Fibroblast of skin of right quadriceps (primary cell): ENCODE results near the gene ABCA2.
A peak's percentile ranks its signal among the peaks of the same experiment; 100 is the strongest.
"Not testable (repeated sequence)": the region's sequence is repeated elsewhere in the genome, so short reads cannot be mapped to it uniquely, and the experiment has no call there.

Source experiments
- DNase-seq: peaks from one replicate; pipeline ENCODE4 v3.0.0-alpha.2; 2013

Gene ABCA2

DNA sequence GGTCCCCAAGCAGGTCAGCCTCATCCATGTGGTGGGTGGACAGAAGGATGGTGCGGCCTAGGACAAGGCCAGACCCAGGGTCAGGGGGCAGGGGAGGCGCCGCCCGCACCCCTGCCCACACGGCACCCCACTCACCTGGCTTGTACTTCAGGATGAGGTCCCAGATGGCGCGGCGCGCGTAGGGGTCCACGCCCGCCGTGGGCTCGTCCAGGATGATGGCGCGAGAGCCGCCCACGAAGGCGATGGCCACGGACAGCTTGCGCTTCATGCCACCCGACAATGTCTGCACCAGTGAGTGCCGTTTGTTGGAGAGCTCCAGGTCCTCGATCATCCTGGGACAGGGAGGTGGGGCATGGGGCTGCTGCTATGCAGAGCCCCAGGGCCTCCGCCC is 12.5 kb downstream of the ABCA2 start:
- no peak for DNase-seq

DNA sequence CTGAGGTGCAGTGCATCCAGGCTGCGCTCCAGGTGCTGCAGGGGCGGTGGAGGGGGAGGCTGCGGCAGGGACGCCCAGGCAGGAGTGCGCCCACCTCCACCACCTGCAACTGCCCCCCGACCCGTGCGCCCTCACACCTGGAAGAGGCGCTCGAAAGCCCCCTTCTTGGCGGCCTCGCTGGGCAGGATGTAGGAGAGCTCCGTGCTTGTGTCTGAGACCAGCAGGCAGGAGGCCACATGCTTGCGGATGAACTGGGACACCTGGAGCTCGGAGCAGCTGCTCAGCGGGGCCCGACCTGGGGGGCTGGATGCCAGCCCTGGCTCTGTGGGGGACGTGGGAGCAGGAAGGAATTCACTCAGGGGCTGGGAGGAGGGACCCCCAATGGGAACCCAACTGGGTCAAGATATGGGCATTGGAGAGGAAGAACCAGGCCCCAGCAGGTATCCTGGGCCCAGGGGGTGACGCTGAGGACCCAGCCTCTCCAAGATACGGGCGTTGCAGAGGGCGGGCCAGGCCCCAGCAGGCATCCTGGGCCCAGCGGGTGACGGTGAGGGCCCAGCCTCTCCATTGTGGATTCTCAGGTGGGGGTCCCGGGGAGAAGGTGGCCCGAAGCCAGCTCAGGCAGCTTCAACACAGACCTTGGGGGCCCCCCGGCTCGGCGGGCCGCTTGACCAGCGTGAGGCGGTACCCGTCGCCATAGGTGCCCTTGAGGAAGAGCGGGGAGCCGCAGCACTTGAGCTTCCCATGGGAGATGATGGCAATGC is 13.1 kb downstream of the ABCA2 start:
- DNase-seq = no peak

DNA sequence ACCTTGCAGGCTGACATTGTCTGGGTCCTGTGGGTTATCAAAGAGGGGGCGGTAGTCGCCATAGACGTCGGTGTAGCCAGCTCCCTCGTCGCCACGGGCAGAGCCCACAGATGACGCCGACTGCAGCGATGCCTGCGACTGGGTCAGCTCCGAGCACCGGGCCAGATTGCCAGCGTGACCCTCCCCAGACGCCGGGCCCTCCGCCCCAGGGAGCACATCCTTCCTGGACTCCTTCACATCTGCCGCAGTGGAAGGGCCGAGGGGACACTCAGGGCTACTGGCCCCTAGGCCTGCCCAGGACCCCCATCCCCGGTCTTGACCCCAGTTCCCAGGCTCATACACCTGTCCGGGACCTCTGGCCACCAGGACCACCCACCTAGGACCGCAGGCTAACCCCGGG is 13.9 kb downstream of the ABCA2 start:
- DNase-seq = no peak

DNA sequence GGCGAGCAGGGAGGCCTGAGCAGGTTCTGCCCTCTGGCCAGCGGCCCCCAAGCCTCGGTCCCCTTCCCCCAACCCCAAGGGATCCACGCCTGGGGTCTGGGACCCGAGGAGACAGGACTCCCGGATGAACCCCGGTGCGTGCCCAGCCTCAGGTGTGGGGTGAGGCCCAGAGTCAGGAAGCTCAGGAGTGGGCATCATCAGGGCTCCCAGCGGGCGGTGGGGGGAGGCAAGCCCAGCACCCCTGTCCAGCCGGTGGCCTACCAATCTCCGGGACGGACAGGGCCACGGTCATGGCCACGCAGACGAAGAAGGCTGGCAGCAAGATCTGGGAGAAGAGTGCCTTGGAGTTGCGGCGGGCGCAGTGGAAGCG is 14.5 kb downstream of the ABCA2 start:
- DNase-seq = no peak

DNA sequence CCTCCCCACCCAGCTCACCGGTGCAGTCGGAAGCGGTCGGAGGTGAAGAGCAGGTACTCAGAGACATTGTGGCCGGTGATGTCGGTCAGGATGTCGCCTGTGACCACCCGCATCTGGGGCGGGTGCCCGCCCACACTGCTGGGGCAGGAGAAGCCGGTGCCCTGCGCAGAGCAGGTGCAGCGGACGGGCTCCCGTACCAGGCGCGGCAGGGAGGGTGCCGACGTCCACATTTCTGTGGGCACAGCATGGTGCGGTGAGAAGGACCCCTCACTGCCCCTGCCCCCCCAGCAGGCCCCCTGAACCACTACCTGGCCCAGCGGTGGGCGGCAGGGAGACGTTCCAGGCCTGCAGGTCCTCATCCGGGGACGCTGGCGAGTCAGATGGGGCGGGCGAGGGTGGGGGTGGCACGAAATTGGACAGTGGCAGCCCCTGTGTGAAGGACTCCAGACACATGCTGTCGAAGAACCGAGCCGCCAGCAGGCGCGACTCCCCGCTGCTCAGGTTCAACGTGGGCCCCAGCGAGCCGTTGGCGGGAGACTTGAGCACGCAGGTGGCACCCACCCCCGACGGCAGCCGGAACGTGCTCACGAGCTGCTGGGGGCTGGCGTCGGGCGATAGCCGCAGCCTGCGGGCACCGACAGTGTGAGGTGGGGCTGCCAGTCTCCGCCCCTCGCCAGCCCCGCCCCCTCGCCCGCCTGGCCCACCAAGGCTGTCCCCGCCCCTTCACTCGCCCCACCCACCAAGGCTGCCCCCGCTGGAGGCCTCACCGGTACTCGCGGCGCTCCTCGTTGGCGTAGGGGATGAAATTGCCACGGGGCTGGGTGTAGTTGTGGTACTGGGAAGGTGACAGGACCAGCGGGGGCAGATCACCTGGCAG is 15.1 kb downstream of the ABCA2 start:
- DNase-seq = no peak

DNA sequence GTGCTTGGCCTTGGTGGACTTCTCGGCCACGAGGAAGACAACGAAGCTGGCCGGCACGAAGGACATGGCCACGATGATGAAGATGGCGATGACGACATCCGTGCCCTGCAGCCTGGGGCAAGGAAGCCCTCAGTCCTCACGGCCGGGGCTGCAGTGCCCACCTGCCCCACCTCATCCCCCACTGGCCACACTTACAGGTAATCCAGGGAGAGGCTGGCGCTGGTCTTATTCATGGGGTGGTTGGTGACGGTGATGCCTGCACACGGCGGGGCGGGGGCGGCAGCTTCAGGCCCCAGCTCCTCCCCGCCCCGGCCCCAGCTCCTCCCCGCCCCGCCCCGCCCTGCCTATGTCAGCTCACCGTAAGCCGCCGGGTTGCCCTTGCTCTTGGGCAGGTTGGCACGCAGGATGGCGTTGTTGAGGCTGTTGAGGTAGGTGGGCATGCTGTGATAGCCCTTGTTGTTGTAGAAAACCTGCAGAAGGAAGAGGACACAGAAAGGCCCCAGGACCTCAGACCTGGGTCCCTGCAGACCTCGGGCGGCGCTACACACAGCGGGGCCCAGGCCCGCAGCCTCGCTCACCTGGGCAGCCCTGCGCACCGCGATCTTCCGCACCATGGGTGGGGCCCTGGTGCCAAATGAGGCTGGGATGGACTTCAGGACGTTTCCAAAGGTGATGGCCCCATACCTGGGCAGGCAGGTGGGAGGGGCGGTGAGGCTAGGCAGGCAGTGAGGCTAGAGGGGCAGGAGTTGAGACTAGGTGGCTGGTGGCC is 15.9 kb downstream of the ABCA2 start:
- DNase-seq = no peak

DNA sequence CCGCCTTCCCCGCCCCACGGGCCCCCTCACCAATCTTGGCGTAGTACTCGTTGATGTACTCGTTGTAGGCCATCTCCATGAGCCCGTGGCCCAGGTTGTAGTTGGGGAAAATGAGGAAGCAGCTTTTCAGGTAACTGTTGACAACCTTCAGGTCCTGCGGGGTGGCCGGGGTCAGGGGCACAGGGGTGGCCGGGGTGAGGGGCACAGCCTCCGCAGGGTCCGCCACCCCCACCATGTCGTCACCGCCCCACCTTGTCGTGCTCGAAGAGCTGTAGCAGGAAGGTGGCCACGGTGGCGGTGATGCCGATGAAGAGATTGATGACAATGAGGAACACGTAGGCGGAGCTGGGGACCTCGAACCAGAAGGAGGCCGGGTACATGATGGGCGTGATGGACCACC is 16.9 kb downstream of the ABCA2 start:
- no peak for DNase-seq

DNA sequence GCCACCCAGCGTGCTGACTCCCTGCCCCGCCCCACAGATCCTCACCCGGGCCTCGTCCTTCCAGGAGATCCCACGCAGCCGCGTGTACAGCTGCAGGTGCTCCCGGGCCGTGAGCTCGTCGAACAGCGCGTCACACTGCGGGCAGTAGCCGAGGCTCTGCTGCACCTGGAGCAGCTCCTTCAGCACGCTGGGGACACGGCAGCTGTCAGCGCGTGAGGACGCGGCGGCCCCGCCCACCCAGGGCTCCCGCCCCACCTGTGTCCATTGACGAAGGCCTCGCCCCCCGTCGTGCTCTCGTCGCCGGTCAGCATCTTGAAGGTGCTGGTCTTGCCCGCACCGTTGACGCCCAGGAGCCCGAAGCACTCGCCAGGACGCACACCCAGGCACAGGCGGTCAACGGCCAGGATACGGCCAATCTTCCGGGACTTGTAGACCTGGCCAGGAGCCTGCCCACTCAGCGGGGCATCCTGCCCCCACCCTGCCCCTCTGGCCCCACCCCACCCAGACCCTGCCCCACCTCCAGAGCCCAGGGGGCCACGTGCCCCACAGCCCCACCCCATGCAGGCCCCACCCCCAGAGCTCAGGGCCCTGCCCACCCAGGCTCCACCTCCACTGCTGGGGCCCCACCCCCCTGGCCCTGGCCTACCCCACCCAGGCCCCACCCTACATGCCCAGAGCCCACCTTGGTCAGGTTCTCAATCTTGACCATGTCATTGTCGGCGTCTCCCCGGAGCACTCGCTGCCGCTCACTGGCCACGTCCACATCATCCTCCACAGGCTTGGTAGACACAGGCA is 17.9 kb downstream of the ABCA2 start:
- no peak for DNase-seq

DNA sequence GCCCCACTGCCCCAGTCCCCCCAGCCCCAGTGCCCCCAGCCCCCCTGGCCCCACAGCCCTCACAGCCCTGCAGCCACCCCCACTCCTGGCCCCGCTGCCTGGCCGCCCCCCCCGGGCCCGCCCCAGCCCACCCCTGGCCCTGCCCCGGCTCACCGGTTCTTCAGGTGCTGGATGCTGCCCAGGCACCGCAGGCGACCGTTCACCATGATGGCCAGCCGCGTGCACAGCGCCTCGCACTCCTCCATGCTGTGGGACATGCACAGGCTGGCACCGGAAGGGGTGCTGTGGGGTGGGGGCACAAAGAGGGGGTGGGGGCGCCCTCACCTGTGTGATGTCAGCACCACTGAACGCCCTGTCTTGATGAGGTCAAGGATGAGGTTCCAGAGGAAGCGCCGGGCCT is 18.8 kb downstream of the ABCA2 start:
- no peak for DNase-seq

DNA sequence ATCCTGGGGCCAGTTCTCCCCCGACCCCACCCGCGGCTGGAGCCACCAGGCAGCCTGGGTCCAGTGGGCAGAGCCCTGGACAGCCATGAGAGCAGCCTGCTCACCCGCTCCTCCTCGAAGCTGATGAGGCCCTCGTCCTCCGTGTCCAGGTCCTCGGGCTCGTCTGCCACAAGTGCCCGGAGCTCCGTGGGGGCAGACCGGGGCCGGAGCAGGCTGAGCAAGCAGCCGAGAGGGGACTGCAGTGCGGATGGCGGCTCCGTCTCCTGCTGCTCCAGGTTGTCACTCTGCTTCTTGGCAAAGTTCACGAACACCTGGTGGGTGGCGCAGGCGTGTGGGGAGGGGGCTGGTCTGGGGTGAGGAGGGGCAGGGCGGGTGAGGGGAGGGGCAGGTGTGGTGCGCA is 19.7 kb downstream of the ABCA2 start:
- DNase-seq = no peak

DNA sequence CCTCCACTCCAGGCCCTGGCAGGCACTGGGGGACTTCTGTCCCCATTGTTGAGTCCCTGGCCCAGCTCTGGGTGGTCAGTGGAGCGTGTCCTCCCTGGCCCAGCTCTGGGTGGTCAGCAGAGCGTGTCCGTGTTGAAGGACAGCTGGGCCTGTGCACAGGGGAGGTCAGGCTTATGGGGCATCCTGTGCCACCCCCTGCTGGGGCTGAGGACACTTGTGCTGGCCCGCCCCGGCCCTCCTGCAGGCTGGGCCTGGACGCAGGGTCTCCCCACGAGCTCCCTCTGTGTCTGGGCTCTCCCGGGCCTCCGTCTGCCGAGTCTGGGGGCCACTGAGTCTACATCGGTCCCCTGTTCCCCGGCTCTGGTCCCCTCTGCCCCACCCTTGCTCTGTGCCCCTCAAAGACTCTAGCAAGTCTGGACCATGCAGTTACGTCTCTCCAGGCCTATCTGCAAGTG is 20.2 kb downstream of the ABCA2 start:
- DNase-seq = no peak

DNA sequence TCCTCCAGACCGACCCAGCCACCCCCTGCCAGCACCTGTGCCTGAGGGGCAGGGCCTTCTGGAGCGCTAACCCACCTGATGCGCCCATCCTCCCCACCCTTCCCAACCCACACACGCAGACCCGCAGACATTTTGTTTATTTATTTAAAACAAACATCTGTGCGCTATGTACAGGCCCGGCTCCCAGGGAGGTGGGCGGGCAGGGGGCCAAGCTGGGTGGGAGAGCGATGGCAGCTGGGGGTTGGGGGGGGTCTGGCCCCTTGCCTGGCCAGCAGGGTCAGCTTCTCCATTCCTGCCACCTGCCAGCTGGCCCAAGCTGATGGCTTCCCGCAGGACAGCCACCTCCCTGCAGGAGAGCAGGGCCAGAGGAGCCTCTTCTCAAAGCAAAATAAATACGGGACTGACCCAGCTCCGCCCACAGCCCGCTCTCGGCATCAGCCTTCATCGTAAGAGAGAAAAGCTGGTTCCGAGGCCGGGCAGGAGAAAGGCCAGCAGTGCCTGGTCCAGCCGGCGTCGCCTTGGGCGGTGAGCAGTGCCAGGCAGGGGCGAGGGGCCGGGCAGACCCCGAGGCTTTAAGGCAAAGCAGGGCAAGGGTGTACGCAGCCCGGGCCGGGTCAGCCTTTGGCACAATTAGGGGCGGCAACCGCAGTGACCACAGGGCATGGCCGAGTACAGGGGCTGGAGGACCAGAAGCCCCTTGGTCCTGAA is 20.8 kb downstream of the ABCA2 start:
- no peak for DNase-seq

DNA sequence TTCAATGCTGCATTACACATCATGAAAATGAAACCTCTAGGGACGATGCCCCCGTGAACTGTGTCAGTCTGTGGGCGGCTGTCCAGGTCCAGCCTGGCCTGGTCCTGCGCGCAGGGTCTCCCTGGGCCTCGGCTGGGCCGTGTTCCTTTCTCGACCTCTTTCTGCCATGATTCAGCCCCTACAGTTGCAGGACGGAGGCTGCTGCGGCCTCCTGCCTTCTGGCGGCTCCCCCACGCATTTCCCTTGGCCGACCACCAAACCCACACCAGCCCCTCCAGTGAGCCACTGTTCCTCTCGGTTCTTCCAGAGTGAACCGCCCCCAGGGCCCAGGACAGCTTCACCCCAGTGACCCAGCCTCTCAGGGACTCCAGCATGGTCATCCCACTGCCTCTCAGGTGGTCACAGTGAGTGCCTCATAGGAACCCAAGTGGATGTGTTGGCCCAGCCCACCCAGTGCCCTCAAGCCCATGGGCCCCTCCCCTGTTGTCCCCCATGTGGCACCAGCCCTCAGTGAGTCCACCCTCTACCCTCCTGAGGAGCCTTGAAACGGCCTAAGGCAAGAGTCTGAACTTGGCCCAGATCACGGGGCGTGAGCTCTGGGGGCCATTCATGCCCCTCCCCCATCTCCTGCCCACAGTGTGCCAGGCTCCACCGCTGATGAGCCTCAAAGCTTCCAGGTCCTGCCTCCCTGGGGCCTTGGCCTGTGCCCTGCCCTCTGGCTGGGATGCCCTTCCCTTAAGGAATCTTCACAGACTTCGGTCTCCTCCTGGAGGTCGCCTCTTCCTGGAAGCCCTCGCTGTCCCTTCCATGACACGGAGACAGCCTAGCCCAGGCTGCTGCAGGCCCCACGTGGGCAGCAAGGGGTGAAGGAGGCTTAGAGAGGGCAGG is 21.7 kb downstream of the ABCA2 start:
- DNase-seq = no peak

DNA sequence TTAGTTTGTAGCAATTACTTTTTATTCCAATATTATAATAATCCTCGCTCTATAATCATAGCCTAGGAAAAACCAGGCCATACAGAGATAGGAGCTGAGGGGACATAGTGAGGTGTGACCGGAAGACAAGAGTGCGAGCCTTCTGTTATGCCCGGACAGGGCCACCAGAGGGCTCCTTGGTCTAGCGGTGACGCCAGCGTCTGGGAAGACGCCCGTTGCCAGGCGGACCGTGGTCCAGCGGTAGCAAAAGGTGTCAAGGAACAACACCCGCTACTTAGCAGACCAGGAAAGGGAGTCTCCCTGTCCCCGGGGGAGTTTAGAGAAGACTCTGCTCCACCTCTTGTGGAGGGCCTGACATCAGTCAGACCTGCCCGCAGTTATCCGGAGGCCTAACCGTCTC is 23.8 kb downstream of the ABCA2 start:
- DNase-seq = not testable (repeated sequence)

DNA sequence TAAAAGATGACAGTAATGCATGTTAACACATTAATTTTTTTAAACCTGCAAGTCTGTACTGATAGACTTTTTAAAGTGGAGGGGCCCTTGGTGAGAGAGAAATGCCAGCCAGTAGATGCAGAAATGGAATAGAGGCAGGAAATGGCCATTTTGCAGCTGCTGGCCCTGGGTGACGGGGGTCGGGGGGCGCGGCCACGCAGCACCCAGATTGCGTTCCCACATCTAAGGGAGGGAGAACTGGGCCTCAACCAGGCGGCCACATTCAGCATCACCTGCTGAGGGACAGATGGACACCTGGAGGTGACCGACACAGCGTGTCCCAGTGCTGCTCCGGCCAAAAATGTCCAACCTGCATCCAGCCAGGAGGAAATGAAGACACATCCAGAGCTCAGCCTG is 25.4 kb downstream of the ABCA2 start:
- no peak for DNase-seq

DNA sequence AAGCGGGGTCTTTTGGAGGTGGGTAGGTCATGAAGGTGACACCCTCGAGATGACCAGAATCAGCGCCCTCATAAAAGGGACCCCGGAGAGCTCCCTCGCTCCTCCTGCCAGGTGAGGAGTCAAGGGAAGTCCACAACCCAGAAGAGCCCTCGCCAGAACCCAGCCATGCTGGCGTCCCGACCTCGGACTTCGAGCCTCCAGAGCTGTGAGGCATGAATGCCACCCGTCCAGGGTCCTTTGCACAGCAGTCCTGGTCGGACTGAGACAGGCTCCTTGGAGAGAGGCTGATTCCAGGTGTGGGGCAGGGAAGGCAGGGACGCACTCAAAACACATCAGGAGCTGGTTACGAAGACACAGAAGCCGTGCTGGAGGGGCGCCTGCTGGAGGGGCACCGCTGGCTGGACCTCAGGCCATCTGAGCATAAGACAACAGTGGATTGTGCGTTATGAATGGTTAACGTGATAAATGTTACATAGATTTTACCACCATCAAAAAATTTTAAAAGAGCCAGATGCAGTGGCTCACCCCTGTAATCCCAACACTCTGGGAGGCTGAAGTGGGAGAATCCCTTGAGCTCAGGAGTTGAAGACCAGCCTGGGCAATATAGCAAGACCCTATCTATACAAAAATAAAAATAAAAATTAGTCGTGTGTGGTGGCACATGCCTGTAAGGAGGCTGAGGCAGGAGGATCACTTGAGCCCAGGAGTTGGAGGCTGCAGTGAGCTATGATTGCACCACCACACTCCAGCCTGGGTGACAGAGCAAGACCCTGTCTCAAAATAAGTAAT is 26.0 kb downstream of the ABCA2 start:
- no peak for DNase-seq

DNA sequence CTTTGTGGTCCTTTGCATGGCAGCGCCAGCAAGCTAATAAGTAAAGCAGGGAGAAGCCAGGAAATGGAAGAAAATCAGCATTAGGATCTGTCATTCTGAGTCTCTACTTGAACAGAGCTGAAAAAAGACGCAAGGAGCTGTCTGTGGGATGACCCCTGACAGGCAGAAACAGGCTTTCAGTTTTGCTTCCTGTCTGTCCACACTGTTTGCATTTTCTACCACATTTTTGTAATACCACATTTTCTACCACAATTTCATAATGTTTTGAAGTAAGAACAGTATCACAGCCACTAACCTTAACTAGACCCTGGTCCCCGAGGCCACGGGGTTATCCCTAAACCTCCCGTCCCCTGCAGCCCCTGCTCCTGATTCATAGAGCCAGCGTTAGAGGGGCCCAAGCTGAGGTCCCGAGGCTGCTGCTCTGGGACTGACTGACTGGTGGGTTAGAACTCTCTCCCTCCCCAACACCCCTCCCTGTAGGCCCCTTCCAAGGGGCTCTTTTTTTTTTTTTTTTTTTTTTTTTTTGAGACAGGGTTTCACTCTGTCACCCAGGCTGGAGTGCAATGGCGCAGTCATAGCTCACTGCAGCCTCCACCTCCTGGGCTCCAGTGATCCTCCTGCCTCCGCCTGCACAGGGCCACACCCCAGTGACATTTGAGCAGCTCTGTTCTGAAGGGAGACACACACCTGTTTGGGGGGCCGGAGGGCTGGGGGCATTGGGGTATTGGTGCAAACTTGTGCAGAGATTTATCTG is 27.7 kb downstream of the ABCA2 start:
- DNase-seq = peak; percentile 56

DNA sequence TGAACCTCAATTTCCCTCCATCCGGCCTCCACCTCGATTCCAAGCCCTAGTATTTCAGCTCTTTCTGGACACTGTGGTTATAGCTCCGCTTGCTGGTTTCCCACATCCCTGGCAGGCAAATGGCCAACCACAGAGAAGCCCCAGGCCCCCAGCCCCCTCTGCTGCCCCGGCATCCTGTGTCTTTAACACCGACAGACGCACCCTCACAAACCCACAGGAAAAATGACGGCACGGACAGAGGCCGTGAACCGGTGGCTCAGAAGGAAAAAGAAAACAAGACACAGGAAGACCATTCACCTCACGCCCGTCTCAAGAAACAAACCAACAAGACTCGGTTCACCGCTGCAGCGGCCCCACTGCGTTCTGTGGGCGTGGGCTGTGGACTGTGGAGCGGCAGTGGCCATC is 30.2 kb downstream of the ABCA2 start:
- DNase-seq = no peak

DNA sequence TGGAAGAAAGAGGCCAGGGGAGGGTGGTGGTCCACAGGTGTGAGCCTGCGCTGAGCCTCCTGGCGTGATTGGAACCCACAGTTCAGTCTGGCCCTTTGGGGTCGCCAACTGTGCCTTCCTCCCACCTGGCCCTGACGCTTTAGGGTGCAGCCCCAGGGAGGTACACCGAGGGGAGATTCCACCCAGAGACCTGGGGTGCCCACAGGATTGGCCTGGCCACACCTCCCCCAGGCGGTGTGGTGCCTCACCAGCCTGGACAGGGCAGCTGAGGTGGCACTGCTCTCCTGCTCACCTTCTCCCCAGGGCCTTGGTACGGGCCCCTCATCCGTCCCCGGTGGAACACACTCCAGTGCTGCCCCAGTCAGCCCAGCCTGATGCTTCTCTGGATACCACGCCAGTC is 30.7 kb downstream of the ABCA2 start:
- no peak for DNase-seq
